RKO (cell line): ENCODE data around the gene TMPRSS4.

ENCODE experiments used
- DNase-seq: peaks from one replicate; pipeline ENCODE4 v3.0.0-alpha.2; 2016; ENCODE audit warnings: low spot score

TMPRSS4 gene

DNA sequence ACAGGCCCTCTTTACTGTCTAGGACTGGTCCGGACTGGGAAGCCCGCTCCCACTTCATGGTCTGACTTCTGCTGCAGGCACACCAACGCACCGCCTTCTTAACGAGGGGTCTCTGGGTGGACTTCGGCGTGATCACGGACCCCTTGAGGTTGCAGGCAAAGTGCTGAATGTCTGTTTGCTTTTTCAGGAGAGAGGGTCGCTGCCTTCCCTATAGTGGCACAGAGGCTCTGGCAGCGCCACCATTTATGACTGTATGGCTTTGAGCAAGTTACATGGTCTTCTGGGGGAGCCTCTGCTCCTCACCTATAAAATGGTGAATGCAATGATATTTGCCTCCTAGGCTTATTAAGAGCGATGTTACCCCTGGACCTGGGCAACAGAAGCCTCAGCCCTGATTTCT, 77.1 kb downstream of the TMPRSS4 start:
- DNase-seq, result no peak

DNA sequence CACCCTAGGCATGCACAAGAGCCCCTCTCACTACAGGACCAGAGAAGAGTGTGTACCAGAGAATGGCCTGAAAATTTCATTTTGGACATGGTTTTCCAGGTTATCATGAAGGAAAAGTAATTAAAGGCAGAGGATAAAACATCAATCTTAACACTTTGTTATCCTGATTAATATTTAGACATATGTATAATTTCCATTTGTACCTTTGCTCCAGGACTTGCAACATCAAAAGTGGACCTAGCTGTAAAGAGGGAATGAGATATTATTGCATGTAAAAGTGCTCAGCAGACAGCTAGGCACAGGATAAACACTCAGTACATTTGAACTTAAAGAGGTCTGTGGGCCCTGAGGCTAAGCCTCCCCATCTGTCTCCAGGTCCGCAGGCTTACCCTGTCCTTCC, 77.8 kb downstream of the TMPRSS4 start:
- no peak for DNase-seq

DNA sequence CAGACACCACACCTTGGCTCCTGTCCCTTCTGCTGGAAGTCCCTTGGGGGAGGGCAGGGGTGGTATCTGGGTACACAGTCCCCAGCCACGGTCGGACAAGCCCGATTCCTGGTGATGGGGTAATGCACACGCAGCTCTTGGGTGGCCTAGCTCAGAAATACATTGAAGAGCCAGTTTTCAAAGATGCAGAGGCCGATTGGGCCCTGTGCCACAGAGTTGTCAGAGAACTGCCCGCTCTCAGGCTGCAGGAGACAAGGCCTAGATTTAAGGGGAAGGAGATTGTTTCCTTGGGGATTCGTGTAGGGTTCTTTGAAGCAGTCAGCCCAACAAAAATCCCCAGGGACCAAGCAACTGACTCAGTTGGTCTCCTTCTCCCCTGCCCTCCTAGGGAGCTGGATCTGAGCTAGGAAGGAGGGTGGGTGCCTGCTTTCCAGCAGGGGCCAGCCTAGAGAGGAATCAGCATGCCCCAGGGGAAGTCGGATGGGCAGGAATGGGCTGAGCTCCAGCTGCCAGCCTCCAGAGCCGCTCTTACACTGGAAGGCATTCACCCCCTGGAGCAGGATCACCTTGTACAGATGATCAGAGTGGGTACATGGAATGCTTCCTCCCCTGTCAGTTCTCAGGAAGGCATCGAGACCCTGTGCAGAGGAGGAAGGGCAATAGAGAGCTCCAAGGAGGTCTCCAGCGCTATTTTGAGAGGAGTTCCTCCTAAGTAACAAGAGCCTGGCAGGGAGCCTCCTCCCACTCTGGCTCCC, 79.1 kb downstream of the TMPRSS4 start:
- DNase-seq, result no peak

DNA sequence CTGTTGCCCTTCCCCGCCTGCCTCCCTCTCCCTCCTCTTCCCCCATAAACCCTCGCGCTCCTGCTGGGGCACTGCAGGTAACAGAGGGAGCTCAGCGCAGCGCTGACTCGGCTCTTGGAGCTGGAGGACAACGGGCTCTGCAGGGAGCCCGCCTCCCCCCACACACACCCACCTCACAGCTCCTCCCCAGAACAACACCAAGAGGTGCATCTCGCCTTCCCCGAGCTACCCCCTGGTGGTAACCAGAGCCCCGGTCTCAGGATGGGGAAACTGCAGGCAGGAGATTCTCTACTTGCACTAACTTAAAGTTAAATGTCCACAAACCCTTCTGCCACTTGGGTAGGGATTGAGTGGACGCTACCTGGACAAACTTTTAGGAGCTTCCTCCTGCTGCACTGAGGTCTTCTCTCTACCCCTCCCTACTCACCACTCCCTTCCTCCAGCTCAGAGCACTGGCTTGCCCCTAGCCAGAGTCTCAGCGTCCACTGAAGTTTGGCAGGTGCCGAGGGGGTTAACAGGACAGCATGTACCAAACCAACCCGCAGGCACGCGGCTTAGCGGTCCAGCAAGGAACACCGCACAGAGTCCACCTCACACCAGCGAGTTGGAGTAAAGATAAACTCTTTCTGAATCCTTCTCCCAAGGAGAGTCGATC, 79.8 kb downstream of the TMPRSS4 start:
- no peak for DNase-seq

DNA sequence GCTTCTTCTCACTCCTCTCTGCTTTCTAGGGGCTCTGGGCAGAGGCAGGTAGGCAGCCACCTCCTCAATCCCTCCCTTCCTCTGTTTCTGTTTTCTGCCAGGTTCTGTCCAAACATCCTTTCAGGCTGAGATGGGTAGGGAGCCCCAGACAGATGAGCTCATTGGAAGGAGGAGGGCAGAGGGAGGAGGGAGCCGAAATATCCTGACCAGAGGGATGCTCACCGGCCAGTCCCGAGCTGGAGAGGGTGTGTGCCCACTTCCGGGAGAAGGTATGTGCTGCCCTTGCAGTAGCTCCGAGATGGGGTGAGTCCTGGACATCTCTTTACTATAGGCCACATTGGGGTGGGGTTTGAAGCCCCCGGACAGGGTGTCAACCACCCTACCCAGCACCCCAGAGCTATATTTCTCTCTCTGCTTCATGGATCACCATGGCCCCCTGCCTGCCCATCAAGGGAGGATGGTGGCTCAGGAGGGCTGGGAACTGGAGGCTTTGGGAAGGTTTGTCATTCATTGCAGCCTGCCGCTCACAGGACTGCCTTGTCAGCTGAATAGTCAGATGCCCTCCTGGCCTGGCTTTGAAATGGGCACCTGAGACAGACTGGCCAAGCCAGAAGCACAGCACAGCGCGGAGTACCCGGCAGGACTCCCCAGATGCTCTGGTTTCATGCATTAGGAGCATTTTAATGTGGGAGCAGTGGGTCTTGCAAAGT, 80.5 kb downstream of the TMPRSS4 start:
- DNase-seq, result no peak

DNA sequence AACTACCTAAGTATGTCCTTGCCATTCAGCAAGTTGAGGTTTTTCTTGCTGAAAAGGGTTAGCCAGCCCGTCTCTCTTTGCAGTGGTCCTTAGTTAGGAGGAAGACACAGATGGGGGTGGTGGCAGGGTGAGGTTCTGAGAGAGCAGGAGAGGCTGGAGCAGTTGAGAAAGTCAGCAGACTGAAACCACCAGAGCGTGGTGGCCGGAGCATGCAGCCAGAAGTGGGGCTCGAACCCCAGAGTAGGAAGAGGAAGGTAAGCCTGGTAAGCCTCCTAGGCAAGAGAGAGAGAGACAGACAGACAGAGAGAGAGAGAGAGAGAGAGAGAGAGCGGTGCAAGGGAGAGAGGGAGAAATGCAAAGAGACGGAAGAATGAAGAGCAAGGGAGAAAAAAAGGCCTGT, 84.9 kb downstream of the TMPRSS4 start:
- no peak for DNase-seq

DNA sequence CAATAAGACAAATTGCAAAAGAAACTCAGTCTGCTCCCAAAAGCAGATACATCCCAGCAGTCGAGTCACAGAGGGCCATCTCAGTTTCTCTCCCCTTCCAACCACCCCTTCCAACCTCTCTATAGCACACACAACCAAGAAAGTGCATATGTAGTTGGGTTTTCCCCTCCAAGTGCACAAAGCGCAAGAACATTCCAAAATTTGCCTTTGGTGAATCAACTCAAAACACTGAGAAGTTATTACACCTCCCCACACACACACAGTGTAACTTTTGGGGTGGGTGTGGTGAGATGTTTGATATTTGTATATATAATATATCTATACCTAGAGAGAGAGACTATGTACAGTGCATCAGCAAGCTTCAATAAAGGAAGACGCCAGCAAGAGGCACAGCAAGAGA, 86.0 kb downstream of the TMPRSS4 start:
- no peak for DNase-seq

DNA sequence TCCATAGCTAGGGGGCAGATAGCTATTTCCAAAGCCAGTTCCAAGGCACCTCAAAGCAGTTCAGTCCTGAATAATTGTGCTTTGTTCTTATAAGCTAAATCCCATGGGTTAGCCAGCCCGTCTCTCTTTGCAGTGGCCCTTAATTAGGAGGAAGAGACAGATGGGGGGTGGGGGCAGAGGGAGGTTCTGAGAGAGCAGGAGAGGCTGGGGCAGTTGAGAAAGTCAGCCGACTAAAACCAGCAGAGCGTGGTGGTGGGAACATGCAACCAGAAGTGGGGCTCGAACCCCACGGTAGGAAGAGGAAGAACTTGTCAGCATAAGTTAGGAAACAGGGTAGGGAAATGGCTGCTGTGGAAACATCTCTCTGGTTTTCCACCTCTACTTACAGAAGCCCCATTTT, 86.6 kb downstream of the TMPRSS4 start:
- DNase-seq, result no peak

DNA sequence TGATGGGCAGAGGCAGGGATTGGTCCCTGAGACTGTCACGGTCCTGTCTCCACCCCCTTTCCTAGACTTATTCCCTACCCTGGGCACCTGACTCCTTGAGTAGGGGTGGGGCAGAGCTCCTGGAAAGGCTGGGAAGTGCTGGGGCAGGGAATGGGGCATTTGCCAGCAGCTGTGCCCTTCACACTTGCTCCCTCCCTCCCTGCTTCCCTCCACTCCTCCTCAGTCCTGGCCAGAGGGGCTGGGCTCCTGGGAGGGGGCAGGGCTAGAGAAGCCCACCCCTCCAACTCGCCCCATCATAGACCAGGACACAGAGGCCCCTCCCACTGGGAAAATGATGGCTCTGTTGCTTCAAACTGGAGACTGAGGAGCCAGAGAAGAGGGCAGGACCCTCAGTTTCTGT, 88.0 kb downstream of the TMPRSS4 start:
- DNase-seq, result no peak

DNA sequence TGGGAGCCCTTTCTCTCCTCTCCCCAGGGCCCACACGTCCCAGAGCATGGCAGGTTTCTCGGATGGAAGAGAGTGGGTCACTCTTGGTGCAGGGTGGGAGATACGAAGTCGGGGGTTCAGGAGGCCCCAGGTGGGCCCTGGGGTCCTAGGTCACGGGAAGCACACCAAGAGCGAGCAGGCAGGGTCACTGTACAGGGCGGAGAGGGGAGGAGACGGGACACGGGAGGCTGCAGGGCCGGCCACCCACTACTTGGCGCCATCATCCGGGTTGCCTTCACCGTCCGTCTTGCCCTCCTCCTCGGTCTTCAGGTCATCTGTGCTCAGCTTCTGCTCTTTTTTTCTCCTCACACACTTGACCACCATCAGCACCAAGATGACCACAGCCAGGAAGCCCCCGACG, 89.8 kb downstream of the TMPRSS4 start:
- no peak for DNase-seq

DNA sequence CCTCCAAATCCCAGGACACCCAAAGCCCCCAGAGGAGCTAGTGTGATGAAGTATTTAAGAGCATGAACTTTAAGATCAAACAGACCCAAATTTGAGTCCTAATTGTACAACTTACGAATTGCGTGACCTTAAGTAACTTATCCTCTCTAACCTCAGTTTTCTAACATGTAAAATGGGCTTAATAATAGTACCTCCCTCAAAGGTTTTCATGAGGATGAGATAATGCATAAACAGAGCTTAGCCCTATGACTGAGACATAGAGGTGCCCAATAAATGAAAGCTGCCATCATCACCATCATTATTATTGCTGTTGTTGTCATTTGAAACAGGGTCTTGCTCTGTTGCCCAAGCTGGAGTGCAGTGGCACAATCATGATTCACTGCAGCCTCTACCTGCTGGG, 90.4 kb downstream of the TMPRSS4 start:
- no peak for DNase-seq

DNA sequence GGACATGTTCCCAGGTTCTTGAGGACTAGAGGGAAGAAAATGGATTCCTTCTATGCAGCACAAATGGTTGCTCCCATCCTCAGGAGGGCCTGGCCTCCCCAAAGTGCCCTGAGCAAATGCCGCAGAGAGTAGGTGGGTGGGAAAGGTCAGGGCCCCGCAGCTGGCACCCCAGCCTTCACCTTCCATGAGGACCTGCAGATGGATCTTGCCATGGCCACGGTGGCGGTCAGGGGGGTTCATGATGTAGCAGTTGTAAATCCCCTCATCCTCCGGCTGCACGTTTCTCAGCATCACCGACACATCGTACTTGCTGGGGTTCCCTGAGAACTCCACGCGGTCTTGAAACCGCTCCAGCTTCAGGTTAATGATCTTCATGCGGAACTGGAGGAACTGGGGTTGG, 91.0 kb downstream of the TMPRSS4 start:
- DNase-seq, result no peak

DNA sequence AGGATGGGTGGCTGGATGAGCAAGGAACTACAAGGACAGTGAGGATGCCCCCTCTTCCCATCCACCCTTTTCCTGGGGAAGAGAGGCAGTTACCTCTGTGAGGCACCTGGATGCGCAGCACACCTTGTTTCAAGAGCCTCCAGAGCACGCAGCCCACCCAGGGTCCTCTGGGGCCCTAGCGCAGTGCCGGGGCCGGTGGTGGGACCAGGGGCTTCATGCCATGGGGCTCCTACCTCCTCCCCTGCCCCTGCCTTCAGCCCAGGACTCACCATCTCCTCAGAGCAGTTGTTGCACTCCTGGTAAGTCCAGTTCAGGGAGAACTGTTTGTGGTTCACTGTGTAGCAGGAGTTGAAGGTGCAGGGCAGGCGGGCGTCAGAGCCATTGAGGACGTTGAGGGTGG, 91.4 kb downstream of the TMPRSS4 start:
- no peak for DNase-seq

DNA sequence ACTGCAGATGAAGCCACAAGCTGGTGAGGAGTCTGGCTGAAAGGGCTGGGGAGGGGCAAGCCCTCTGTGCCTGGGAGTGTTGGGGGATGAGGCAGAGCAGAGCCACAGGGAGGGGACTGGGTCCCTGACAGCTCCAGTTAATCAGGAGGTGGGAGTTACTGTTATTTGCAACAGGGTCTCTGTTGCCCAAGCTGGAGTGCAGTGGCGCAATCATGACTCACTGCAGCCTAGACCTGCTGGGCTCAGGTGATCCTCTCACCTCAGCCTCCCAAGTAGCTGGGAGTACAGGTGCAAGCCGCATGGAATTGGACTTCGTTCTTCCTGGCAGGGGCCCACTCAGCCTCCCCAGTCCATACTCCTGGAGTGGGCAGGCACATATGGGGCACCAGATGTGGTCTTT, 91.9 kb downstream of the TMPRSS4 start:
- DNase-seq, result no peak

DNA sequence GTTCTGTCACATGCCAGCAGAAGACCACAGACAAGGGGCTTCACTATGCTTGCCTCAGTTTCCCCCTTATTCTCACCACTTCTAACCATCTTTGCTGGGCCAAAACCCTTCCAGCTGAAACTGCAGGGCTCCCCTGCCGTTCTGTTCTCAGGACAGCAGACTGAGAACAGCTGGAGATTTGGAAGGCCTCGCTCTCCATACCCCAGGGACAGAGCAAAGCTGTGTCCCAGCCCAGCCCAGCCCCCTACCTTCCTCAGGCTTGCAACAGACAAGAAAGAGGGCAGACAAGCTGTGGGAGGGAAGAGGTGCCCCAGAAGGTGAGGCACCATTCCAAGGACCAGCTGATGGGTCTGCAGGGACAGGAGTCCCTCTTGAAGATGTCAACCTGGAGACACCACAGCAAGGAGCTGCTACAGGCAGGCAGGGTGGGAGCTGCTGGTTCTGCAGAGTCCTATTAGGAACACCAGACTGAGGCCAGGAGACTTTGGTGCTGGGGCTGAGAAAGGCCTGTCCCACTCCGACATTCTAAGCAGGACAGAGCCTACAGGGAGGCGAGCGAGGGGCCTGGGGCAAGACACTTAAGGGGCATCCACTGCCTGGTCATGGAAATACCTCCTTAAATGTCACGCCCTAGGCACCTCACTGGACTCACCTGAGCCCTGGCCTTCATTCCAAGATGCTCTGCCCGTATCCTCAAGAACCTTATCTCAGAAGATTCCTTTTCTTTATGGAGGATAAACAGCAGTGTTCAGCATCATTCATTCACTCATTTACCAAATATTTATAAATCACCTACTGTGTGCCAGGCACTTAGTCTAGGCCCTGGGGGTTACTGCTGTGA, 92.6 kb downstream of the TMPRSS4 start:
- no peak for DNase-seq

DNA sequence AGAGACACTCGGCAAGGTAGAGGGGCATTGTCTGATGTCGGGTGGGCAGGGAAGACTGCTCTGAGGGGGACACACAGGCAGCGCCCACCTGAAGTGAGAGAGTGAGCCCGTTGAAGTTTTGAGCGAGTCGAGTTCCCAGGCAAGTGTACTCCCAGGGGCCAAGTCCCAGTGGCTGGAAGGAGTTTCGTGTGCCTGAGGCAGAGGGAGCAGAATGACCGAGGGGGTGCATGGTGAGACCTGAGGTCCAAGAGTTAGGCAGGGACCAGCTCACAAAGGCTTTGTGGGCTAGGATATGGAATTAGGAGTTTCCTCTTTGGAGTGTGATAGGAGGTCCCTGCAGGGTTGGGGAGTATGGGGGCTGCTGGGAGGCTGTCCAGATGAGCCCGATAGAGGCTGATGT, 93.4 kb downstream of the TMPRSS4 start:
- no peak for DNase-seq

DNA sequence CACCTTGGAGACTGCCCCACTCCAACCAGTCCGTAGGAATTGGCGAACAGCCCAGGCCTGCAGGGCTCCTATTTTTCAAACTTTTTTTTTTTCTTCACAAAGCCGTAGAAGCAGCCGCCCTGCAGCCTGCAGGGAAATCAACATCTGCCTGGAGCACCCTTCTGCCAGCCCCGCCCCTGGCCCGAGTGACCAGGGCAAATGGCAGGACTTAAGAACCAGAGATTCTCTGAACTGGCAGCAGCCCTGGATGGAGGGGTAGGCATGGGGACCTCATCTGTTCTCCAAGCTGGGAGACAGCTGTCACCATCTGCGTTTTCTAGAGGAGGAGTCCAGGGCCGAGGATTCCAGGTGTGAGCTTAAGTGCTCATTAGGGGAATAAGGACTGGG, 94.0 kb downstream of the TMPRSS4 start:
- DNase-seq, result no peak
